ENCODE results near the gene ZNF212. TPM values are rescaled to one million over a fixed set of nuclear protein-coding genes. Genes with fewer than 3 reads are reported as not detected.

Gene ZNF212
- total RNA-seq (9.9 and 11.6 TPM in 2 replicates), polyA plus RNA-seq (14.2 and 15.9 TPM in 2 replicates)

GRCh38 chr7:149239345-149240143, at the start of gene ZNF212:
Gene ZNF212 (plus strand): TSS chr7:149239651. CDS start chr7:149239779, 128 bp downstream.
- Histone ChIP-seq H3K9me3 (ENCODE audit: low read depth) (no peaks in the 10 kb centered on the region), H3K27me3 (peaks cover 11% of the 10 kb centered on the region), H3K27ac (peak within 1 kb of the TSS; percentile 75), H3K4me3 (peak within 1 kb of the TSS; percentile 56), H3K36me3 (no peaks in the 10 kb centered on the region), H3K4me1 (ENCODE audit: low read depth) (peaks cover 5% of the 10 kb centered on the region)
- TF ChIP-seq CTCF (IDR thresholded peaks at IDR 0.05; ENCODE audit: low read depth, low read length), result peak; percentile 93
- peak; percentile 90 to 94 for DNase-seq (ENCODE audit: low read depth in 1 of 2, low spot score in 1 of 2)

GRCh38 chr7:149191851-149192250, 47.6 kb upstream of the ZNF212 start:
- Histone ChIP-seq H3K27ac (no peak overlapping the region), H3K4me1 (ENCODE audit: low read depth) (peaks cover 3% of the 10 kb centered on the region), H3K36me3 (no peaks in the 10 kb centered on the region), H3K27me3 (no peaks in the 10 kb centered on the region), H3K4me3 (no peak overlapping the region), H3K9me3 (ENCODE audit: low read depth) (no peaks in the 10 kb centered on the region)
- no peak for DNase-seq (ENCODE audit: low read depth in 1 of 2, low spot score in 1 of 2)
- no peak for TF ChIP-seq CTCF (IDR thresholded peaks at IDR 0.05; ENCODE audit: low read depth, low read length)

DNA sequence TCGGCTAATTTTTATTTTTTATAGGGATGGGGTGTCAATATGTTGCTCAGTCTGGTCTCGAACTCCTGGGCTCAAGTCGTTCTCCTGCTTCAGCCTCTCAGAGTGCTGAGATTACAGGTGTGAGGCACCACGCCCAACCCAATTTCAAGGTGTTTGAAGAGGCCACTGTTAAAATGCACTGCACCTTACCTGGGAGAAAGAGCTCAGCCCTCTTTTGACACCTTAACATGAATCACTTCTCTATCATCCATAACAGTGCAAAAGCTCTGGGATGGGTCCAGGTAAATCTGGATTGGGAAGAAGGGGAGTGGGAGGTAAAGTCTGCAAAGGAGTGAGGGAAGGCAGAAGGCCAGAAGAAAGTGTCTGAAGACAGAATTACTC, 44.7 kb upstream of the ZNF212 start:
- Histone ChIP-seq H3K36me3 (peaks cover 13% of the 10 kb centered on the region), H3K27ac (no peak overlapping the region), H3K9me3 (ENCODE audit: low read depth) (no peaks in the 10 kb centered on the region), H3K27me3 (no peaks in the 10 kb centered on the region), H3K4me3 (peak overlapping the region; percentile 96), H3K4me1 (ENCODE audit: low read depth) (peaks cover 6% of the 10 kb centered on the region)
- TF ChIP-seq CTCF (IDR thresholded peaks at IDR 0.05; ENCODE audit: low read depth, low read length), result no peak
- DNase-seq (ENCODE audit: low read depth in 1 of 2, low spot score in 1 of 2), result no peak

DNA sequence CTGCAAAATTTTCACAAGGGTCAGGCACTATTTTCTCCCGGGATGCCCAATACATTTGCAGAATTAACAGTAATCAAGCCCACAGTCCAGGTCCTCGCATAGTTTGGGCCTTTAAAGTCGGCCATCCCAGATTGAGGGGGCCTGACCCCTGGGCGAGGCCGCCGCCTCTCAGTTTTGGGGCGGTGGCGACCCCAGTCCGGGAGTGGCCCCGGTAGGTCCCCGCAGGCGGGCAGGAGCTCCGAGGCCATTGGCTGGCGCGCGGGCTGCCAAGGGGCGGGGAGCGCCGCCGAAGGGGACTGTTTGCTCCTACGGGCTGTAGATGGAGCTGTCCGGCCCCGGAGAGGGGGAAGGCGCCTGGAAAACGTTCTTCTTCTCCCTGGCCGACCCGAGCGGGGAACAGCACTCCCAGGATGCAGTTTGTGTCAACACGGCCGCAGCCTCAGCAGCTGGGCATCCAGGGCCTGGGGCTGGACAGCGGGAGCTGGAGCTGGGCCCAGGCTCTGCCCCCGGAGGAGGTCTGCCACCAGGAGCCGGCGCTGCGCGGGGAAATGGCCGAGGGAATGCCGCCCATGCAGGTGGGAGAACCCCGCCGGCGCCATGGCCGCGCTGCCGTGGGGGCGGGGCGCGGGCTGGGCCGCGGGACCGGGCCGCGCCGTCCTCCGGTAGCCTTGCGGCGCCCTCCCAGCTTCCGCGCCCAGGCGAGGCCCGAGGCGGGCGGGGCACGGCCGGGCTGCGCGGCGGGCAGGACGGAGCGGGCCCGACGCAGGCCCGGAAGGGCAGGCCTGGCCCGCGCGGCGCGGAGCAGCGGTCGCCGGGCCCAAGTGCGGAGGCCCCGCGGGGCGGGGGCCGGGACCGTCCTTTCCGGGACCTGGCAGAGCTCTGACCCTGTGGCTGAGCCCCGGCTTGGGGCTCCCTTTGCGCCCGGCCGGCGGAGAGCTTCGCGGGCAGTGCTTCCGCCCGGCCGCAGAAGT, 44.0 kb upstream of the ZNF212 start, which contains the start of gene ZNF282:
ZNF282 (plus strand) TSS at position 367 of the 971 bp plus-strand sequence; CDS start at position 411, 44 bp downstream.
- DNase-seq (ENCODE audit: low read depth in 1 of 2, low spot score in 1 of 2), result peak; percentile 90 to 94
- no peaks in the 10 kb centered on the region for H3K9me3 ChIP-seq (ENCODE audit: low read depth)
- peaks cover 18% of the 10 kb centered on the region for H3K36me3 ChIP-seq
- no peaks in the 10 kb centered on the region for H3K27me3 ChIP-seq
- peak within 1 kb of the TSS; percentile 96 for H3K4me3 ChIP-seq
- H3K27ac ChIP-seq, result peak within 1 kb of the TSS; percentile 96
- peak; percentile 72 for TF ChIP-seq CTCF (IDR thresholded peaks at IDR 0.05; ENCODE audit: low read depth, low read length)
- H3K4me1 ChIP-seq (ENCODE audit: low read depth), result peaks cover 6% of the 10 kb centered on the region

DNA sequence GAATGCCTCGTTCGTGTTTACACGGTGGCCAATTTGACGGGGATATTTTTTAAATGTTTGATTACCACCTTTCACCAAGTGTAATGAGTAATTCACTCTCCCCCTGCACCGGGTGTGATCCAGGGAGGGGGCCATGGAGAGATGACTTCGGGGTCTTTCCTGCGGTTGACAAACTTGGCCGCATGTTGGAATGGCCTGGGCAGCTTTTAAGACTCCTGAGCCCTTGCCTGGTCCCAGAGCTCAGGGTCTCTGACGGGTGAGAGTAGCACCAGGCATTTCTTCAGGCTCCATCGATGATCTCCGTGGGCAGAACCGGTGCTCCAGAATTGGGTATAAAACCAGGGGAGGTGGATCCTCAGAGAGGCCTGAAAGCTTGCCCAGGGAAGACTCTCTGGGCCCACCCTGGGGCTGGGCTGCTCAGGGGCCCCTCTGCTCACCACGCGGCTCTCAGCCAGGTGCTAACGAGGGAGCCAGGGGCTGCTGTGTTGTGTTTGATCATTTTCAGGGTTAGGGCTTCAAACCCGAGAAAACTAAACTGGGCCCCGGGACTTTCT, 43.2 kb upstream of the ZNF212 start:
- no peaks in the 10 kb centered on the region for H3K9me3 ChIP-seq (ENCODE audit: low read depth)
- peak in 1 of 2 donors; percentile 23 for DNase-seq (ENCODE audit: low read depth in 1 of 2, low spot score in 1 of 2)
- H3K4me1 ChIP-seq (ENCODE audit: low read depth), result peaks cover 6% of the 10 kb centered on the region
- no peak for TF ChIP-seq CTCF (IDR thresholded peaks at IDR 0.05; ENCODE audit: low read depth, low read length)
- H3K27ac ChIP-seq, result peak overlapping the region; percentile 96
- peaks cover 26% of the 10 kb centered on the region for H3K36me3 ChIP-seq
- H3K4me3 ChIP-seq, result peak overlapping the region; percentile 96
- no peaks in the 10 kb centered on the region for H3K27me3 ChIP-seq

All from cardiac muscle cell (in vitro differentiated cells and primary cell).